Fibroblast of the aortic adventitia (primary cell): Measurements from ENCODE around the gene CALML5. TPM values are rescaled to one million over a fixed set of nuclear protein-coding genes. Genes with fewer than 3 reads are reported as not detected.

Source experiments
- DNase-seq: peaks from one replicate; pipeline ENCODE4 v3.0.0-alpha.2; 2010; ENCODE audit warnings: low read depth
- H3K4me3 ChIP-seq: 2 replicates; pipeline ENCODE4 v1.5.1; 2011; ENCODE audit warnings: low read depth, mild to moderate bottlenecking, control low read depth, low read length, moderate library complexity
- total RNA-seq: library from RNA; depleted of rRNA; stranded (reverse); fragments of >200 nt; gene quantifications from 2 replicates; pipeline ENCODE4 v1.2.3, GENCODE V29; 2012; ENCODE audit warnings: low replicate concordance
- TF ChIP-seq, protein P1 (sequence below): IDR thresholded peaks from 2 replicates; pipeline ENCODE4 v1.5.1; 2011; ENCODE audit warnings: mild to moderate bottlenecking, low read length, control low read depth, inconsistent platforms; ENCODE audit not compliant: insufficient read depth

Gene CALML5
- total RNA-seq, 1 donor: not detected

DNA sequence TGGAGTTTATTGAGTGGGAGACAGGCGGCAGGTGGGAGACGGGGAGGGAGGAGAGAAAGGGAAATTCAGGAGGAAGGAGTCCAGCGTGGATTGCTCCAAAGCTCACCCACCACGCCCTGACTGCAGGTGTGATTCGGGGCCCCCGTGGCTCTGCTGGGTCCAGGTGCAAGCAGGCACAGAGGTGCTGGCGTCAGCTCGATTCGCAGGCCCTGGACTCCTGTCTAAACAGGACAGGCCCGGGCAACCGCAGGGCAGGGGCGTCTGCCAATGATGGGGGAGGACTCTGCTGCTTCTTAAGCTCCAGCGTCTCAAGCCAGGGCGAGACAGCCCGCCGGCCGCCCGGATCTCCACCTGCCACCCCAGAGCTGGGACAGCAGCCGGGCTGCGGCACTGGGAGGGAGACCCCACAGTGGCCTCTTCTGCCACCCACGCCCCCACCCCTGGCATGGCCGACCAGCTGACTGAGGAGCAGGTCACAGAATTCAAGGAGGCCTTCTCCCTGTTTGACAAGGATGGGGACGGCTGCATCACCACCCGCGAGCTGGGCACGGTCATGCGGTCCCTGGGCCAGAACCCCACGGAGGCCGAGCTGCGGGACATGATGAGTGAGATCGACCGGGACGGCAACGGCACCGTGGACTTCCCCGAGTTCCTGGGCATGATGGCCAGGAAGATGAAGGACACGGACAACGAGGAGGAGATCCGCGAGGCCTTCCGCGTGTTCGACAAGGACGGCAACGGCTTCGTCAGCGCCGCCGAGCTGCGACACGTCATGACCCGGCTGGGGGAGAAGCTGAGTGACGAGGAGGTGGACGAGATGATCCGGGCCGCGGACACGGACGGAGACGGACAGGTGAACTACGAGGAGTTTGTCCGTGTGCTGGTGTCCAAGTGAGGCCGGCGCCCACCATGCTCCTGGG lies 25.5 kb upstream of the CALML5 start, which contains the start of gene CALML3:
CALML3 (plus strand) TSS at position 321 of the 920 bp plus-strand sequence; CDS start at position 446, 125 bp downstream.
- DNase-seq: no peak
- TF ChIP-seq, protein P1, sequence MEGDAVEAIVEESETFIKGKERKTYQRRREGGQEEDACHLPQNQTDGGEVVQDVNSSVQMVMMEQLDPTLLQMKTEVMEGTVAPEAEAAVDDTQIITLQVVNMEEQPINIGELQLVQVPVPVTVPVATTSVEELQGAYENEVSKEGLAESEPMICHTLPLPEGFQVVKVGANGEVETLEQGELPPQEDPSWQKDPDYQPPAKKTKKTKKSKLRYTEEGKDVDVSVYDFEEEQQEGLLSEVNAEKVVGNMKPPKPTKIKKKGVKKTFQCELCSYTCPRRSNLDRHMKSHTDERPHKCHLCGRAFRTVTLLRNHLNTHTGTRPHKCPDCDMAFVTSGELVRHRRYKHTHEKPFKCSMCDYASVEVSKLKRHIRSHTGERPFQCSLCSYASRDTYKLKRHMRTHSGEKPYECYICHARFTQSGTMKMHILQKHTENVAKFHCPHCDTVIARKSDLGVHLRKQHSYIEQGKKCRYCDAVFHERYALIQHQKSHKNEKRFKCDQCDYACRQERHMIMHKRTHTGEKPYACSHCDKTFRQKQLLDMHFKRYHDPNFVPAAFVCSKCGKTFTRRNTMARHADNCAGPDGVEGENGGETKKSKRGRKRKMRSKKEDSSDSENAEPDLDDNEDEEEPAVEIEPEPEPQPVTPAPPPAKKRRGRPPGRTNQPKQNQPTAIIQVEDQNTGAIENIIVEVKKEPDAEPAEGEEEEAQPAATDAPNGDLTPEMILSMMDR: no peak
- H3K4me3 ChIP-seq: no peak within 1 kb of the TSS

DNA sequence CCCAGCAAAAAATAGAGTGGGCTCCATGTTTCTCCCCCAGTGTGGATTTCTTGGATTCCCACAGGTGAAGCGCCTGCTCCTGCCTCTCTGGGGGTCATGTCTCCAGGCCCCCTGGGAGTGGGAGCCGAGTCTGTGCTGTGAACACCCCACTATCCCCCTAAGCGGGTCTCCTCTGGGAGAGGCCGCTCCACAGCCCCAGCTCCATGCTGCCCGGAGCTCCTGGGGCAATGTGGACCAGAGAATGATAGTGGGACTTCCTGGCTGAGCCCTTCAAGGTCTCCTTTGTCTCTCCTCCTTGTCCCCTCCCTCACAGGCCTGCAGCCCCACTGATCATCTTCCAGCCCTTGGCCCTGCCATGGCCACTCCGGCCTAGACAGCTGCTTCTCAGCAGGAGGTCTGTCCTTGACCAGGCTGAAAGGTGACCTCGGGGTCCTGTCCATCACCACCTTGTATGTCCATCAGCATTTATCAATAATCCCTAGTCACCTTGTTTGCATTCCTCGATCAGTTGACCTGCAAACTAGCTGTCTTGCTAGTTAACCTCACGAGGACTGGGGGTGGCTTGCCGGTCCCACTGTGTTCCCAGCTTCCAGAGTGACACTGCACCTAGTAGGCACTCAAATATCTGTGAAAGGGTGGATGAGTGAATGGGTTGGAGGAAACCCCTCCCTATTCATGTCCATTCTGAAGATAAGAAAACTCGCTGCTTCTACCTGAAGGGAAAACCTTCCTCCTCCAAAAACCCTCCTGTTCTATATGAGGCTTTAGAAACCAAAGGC lies 24.6 kb upstream of the CALML5 start:
- H3K4me3 ChIP-seq: no peak overlapping the region
- TF ChIP-seq, protein P1: no peak
- no peak for DNase-seq

DNA sequence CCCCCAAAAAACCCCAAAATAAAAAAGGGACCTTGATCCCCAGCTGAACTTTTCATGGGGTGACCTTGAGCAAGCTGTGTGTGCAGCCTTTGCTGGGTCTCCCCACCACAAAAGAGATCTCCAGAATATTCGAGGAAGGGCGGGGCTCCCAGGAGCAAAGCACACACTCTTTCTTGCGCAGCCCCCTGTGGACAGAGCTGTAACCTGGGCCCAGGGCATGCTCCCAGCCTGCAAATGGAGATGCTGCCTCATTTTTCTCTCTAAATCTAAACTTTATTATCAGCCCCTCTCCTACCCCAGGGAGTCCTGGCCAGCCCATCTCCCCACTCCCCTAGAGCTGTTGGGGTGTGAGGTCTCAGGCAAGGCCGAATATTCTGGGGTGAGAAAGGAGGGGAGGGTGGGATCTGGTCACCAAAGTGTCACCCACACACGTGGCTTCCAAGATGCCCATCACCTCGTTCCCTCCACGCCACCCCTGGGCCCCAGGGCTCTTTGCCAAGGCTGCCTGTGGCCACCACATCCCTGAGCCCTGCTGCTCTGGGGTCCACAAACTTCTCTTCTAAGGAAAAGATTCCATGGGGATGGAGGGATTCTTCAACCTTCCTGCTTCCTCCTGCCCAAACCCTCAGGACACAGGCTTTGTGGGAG lies 23.7 kb upstream of the CALML5 start:
- DNase-seq: no peak
- no peak overlapping the region for H3K4me3 ChIP-seq
- TF ChIP-seq, protein P1: no peak

DNA sequence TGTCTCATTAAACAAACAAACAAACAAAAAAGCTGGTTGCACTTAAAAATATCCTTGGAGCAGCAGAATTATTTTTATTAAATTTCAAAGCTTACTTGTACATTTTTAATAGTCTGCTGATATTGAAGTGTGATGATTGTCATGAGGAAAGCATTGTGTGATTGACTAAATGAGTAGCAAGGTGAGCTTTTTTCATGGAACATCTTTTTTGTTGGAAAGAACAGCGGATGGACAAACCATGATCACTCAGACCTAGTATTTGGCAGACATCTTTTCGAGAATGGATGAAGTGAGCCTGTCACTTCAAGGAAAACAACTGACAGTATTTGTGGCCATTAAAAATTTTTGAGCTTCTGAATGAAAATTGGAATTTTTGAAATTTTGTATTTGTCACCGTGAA lies 19.7 kb upstream of the CALML5 start:
- no peak for DNase-seq
- H3K4me3 ChIP-seq: no peak overlapping the region
- TF ChIP-seq, protein P1: no peak

DNA sequence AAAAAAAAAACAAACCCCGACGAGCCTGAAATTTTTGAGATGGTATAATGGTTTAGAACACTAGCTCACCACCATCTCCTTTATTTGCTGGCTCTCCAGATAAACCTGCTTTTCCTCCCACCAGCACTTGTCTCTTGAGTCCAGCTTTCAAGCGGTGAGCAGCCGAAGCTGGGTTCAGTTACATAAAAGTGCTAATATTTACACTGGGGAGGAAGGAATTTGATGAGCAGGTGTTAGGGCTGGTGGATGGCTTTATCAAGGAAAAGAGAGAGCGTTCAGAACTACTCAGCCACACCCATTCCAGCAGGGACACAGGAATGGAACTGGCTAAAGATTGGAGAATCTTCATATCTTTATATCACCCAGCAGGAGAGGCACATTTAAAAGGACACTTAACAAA lies 18.8 kb upstream of the CALML5 start:
- no peak overlapping the region for H3K4me3 ChIP-seq
- no peak for DNase-seq
- TF ChIP-seq, protein P1: no peak

DNA sequence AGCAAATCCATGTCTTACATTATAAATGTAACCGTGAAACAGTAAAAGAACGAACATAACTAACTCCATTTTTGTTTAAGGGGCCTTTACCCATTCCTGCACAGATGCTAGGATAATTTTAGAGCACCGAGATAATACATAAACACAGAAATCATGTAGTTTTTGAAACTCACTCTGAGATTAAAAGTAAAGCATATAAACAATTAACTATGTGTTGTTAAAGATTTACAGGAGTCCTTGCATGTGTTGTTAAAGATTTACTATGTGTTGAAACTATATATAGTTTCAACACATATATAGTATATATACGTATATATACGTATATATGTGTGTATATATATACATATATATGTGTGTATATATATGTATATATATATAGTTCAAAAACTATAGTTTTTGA lies 18.2 kb upstream of the CALML5 start:
- TF ChIP-seq, protein P1: no peak
- no peak overlapping the region for H3K4me3 ChIP-seq
- no peak for DNase-seq
